Heart left ventricle (tissue), 13 donors: Measurements from ENCODE around the gene TOPAZ1.

Source experiments
- CTCF ChIP-seq, 12 donors: fragments of 200-600 bp; sonication (generic) in 4 of 12; IDR thresholded peaks; one replicate each; pipeline versions ENCODE4 v1.5.0 to v1.8.0; 2018 to 2022; ENCODE audit warnings: antibody characterized with exemption in 12 of 12, mild to moderate bottlenecking in 5 of 12
- POLR2A ChIP-seq, 2 donors: fragments of 450-650 bp; IDR thresholded peaks; one replicate each; pipeline ENCODE4 v1.6.1; 2017; ENCODE audit warnings: antibody characterized with exemption in 2 of 2, mild to moderate bottlenecking in 2 of 2, moderate library complexity in 2 of 2
- donor health status: ischemic (EF 13 %, LVEDD 7.1; RV severe dilation, severe dysfunction).
- donor health status: DM: no; HTN: yes; CAD: no.
- donor health status: DM: no; HTN: no; CAD: no.
- donor health status: ischemic (EF 25% LVEDD 6.9; RV normal size, moderate dysfunction).
- donor health status: ischemic (EF 25% LVEDD 5.7; RV mildly dilated, moderate dysfunction).
- donor health status: ischemic (EF 35%, LVEDD 5.7; RV mildly dilated, moderate dysfunction).
- donor health status: nonischemic (EF 11% LVEDD 7.7; RV severe dilation, severe dysfunction).
- donor health status: DM: yes; HTN: yes; CAD: no.
- donor health status: PGD.
- donor health status: ischemic (EF 29% LVEDD 5.4; RV normal size, mild dysfunction).
- donor health status: nonischemic (EF 23%, LVEDD 6.1; RV moderate dilation, normal function).

- TF ChIP-seq CTCF (IDR thresholded peaks at IDR 0.05) (no peak), POLR2A (IDR thresholded peaks at IDR 0.05) (no peak)
Measured at GRCh38 chr3:44329946-44330345, 88.3 kb downstream of the TOPAZ1 start.
